HepG2 (cell line): Measurements from ENCODE around the gene ANO2.

ENCODE experiments used
- GATAD2A ChIP-seq: IDR thresholded peaks from 2 replicates; pipeline ENCODE4 v1.6.1; 2016
- IKZF4 ChIP-seq: sonication (generic); formaldehyde crosslinking; IDR thresholded peaks from 2 replicates; pipeline ENCODE4 v1.5.1; 2020; ENCODE audit warnings: borderline replicate concordance, mild to moderate bottlenecking, low read depth, missing genetic modification reagents; ENCODE audit errors: not compliant biosample characterization
- MXI1 ChIP-seq: IDR thresholded peaks from 3 replicates; pipeline ENCODE4 v1.6.1; 2012; ENCODE audit warnings: low read depth, low read length, inconsistent platforms, borderline replicate concordance
- NFRKB ChIP-seq: fragments of 450-650 bp; IDR thresholded peaks from 2 replicates; pipeline ENCODE4 v1.6.1; 2017
- SRF ChIP-seq: IDR thresholded peaks from 2 replicates; pipeline ENCODE4 v1.6.1; 2011; ENCODE audit warnings: mild to moderate bottlenecking, low read depth, low read length, moderate library complexity
- TCF7 ChIP-seq: sonication (generic); IDR thresholded peaks from 2 replicates; pipeline ENCODE4 v1.6.1; 2016; ENCODE audit warnings: antibody characterized with exemption, low read depth
- ZNF558 ChIP-seq: sonication (generic); formaldehyde crosslinking; IDR thresholded peaks from 2 replicates; pipeline ENCODE4 v1.9.0; 2022; ENCODE audit warnings: mild to moderate bottlenecking, missing genetic modification reagents, borderline replicate concordance
- TF ChIP-seq, protein P1 (sequence below): sonication (generic); formaldehyde crosslinking; IDR thresholded peaks from 2 replicates; pipeline ENCODE4 v1.4.0; 2020; ENCODE audit warnings: missing genetic modification reagents, borderline replicate concordance
- TF ChIP-seq, protein P2 (sequence below): sonication (generic); formaldehyde crosslinking; IDR thresholded peaks from 2 replicates; pipeline ENCODE4 v1.8.0; 2022; ENCODE audit warnings: missing genetic modification reagents, mild to moderate bottlenecking, borderline replicate concordance
- TF ChIP-seq, protein P3 (sequence below): IDR thresholded peaks from 2 replicates; pipeline ENCODE4 v1.6.1; 2012; ENCODE audit warnings: inconsistent platforms

DNA sequence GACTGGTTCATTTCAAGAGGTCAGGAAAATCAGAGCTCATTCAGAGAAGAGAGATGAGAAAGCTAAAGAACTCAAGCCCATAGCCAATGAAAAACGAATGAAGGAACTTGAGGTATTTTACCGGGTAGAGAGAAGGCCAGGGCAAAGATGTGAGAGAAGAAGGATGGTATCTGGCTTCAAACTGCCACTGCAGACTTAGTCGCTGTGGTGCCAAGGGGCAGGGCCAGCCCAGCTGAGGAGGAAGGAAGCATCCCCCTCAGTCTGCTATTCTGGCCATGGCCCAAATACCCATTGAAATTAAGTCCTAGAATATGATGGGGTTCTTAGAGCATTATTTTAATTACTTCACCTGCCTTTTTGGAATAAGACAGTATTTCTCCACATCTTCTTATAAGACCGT, 69.2 kb downstream of the ANO2 start:
- no peak for TF ChIP-seq IKZF4 (CRISPR knock-in tag)
- no peak for TF ChIP-seq MXI1
- TF ChIP-seq, protein P1, sequence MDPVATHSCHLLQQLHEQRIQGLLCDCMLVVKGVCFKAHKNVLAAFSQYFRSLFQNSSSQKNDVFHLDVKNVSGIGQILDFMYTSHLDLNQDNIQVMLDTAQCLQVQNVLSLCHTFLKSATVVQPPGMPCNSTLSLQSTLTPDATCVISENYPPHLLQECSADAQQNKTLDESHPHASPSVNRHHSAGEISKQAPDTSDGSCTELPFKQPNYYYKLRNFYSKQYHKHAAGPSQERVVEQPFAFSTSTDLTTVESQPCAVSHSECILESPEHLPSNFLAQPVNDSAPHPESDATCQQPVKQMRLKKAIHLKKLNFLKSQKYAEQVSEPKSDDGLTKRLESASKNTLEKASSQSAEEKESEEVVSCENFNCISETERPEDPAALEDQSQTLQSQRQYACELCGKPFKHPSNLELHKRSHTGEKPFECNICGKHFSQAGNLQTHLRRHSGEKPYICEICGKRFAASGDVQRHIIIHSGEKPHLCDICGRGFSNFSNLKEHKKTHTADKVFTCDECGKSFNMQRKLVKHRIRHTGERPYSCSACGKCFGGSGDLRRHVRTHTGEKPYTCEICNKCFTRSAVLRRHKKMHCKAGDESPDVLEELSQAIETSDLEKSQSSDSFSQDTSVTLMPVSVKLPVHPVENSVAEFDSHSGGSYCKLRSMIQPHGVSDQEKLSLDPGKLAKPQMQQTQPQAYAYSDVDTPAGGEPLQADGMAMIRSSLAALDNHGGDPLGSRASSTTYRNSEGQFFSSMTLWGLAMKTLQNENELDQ (CRISPR knock-in tag) = no peak
- TF ChIP-seq, protein P2, sequence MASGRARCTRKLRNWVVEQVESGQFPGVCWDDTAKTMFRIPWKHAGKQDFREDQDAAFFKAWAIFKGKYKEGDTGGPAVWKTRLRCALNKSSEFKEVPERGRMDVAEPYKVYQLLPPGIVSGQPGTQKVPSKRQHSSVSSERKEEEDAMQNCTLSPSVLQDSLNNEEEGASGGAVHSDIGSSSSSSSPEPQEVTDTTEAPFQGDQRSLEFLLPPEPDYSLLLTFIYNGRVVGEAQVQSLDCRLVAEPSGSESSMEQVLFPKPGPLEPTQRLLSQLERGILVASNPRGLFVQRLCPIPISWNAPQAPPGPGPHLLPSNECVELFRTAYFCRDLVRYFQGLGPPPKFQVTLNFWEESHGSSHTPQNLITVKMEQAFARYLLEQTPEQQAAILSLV (CRISPR knock-in tag) = no peak
- TF ChIP-seq ZNF558 = no peak
- TF ChIP-seq TCF7 = no peak
- no peak for TF ChIP-seq SRF
- TF ChIP-seq GATAD2A (CRISPR knock-in tag) = no peak
- TF ChIP-seq, protein P3, sequence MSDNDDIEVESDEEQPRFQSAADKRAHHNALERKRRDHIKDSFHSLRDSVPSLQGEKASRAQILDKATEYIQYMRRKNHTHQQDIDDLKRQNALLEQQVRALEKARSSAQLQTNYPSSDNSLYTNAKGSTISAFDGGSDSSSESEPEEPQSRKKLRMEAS = no peak
- TF ChIP-seq NFRKB = no peak
